Hepatocyte (in vitro differentiated cells): ENCODE results near the gene TMEM258. TPM values are rescaled to one million over a fixed set of nuclear protein-coding genes. Genes with fewer than 3 reads are reported as not detected.

Experiments
- DNase-seq: peaks from one replicate; pipeline ENCODE4 v3.0.0-alpha.2; 2016; ENCODE audit warnings: low spot score
- H2AFZ ChIP-seq: fragments of 200-600 bp; sonication (generic); 2 replicates; pipeline ENCODE4 v1.6.0; 2016; ENCODE audit warnings: antibody characterized with exemption, mild to moderate bottlenecking
- H3K27ac ChIP-seq: fragments of 200-600 bp; sonication (generic); 2 replicates; pipeline ENCODE4 v1.5.1; 2016; ENCODE audit warnings: mild to moderate bottlenecking
- H3K27me3 ChIP-seq: fragments of 200-600 bp; sonication (generic); 2 replicates; pipeline ENCODE4 v1.6.1; 2016
- H3K36me3 ChIP-seq: fragments of 200-600 bp; sonication (generic); replicated peaks from 2 replicates; pipeline ENCODE4 v1.5.1; 2016; ENCODE audit warnings: low read depth; ENCODE audit not compliant: insufficient read depth
- H3K4me1 ChIP-seq: fragments of 200-600 bp; sonication (generic); 2 replicates; pipeline ENCODE4 v1.5.1; 2016; ENCODE audit warnings: mild to moderate bottlenecking, moderate library complexity; ENCODE audit not compliant: insufficient read depth
- H3K4me2 ChIP-seq: fragments of 200-600 bp; sonication (generic); 2 replicates; pipeline ENCODE4 v1.6.0; 2016
- H3K4me3 ChIP-seq: fragments of 200-600 bp; sonication (generic); 2 replicates; pipeline ENCODE4 v1.5.1; 2016; ENCODE audit warnings: mild to moderate bottlenecking
- H3K79me2 ChIP-seq: fragments of 200-600 bp; sonication (generic); 2 replicates; pipeline ENCODE4 v1.6.0; 2017; ENCODE audit warnings: mild to moderate bottlenecking
- H3K9me2 ChIP-seq: fragments of 200-600 bp; sonication (generic); replicated peaks from 2 replicates; pipeline ENCODE4 v1.6.0; 2017; ENCODE audit warnings: mild to moderate bottlenecking; ENCODE audit not compliant: insufficient read depth
- H3K9me3 ChIP-seq: fragments of 200-600 bp; sonication (generic); 2 replicates; pipeline ENCODE4 v1.5.1; 2016; ENCODE audit warnings: low read depth, mild to moderate bottlenecking
- H4K20me1 ChIP-seq: fragments of 200-600 bp; sonication (generic); 2 replicates; pipeline ENCODE4 v1.6.0; 2016; ENCODE audit warnings: mild to moderate bottlenecking; ENCODE audit not compliant: insufficient read depth, poor library complexity, severe bottlenecking
- EZH2 ChIP-seq: fragments of 200-600 bp; sonication (generic); IDR thresholded peaks from 2 replicates; pipeline ENCODE4 v1.6.1; 2016; ENCODE audit warnings: antibody characterized with exemption, mild to moderate bottlenecking, borderline replicate concordance
- EZH2phosphoT487 ChIP-seq: fragments of 200-600 bp; sonication (generic); IDR thresholded peaks from one replicate; pipeline ENCODE4 v1.6.1; 2018; ENCODE audit warnings: antibody characterized with exemption, mild to moderate bottlenecking, low read depth, moderate library complexity; ENCODE audit not compliant: unreplicated experiment, severe bottlenecking
- WGBS: methylation state at CpG from one replicate; pipeline ENCODE4 v1.1.6; 2016; ENCODE audit warnings: low lambda C conversion rate; ENCODE audit errors: missing lambda C conversion rate; 5-methylcytosine and 5-hydroxymethylcytosine counted together
- polyA plus RNA-seq: library from polyadenylated mRNA; unstranded; fragments of >200 nt; fragmentation: Nextera tagmentation; extraction: Ambion mirVana; gene quantifications from 2 replicates; pipeline ENCODE4 v1.2.1, GENCODE V29; 2016
- total RNA-seq: library from RNA; depleted of rRNA; stranded (reverse); fragments of >200 nt; gene quantifications from 2 replicates; pipeline ENCODE4 v1.2.3, GENCODE V29; 2014
- TF ChIP-seq, protein P1 (sequence below): fragments of 200-600 bp; sonication (generic); IDR thresholded peaks from 2 replicates; pipeline ENCODE4 v1.5.1; 2016; ENCODE audit warnings: antibody characterized with exemption, mild to moderate bottlenecking; ENCODE audit not compliant: poor library complexity

TMEM258 gene
- total and polyA plus RNA-seq, 2 experiments from 2014 or later, result 64.7 to 253 TPM

DNA sequence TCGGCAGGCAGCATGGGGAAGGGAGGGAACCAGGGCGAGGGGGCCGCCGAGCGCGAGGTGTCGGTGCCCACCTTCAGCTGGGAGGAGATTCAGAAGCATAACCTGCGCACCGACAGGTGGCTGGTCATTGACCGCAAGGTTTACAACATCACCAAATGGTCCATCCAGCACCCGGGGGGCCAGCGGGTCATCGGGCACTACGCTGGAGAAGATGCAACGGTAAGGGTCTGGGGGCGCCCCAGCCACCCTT, 35.9 kb upstream of the TMEM258 start:
- peaks cover 29% of the 10 kb centered on the region for H4K20me1 ChIP-seq
- peaks cover 50% of the 10 kb centered on the region for H3K79me2 ChIP-seq
- H3K27ac ChIP-seq, result peak overlapping the region; percentile 98
- H3K9me3 ChIP-seq, result no peaks in the 10 kb centered on the region
- peak overlapping the region; percentile 95 for H3K4me3 ChIP-seq
- no peaks in the 10 kb centered on the region for H3K27me3 ChIP-seq
- WGBS, result 0% methylated on average over 9 of the region's 16 CpGs
- no peak for TF ChIP-seq EZH2
- TF ChIP-seq, protein P1, sequence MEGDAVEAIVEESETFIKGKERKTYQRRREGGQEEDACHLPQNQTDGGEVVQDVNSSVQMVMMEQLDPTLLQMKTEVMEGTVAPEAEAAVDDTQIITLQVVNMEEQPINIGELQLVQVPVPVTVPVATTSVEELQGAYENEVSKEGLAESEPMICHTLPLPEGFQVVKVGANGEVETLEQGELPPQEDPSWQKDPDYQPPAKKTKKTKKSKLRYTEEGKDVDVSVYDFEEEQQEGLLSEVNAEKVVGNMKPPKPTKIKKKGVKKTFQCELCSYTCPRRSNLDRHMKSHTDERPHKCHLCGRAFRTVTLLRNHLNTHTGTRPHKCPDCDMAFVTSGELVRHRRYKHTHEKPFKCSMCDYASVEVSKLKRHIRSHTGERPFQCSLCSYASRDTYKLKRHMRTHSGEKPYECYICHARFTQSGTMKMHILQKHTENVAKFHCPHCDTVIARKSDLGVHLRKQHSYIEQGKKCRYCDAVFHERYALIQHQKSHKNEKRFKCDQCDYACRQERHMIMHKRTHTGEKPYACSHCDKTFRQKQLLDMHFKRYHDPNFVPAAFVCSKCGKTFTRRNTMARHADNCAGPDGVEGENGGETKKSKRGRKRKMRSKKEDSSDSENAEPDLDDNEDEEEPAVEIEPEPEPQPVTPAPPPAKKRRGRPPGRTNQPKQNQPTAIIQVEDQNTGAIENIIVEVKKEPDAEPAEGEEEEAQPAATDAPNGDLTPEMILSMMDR, result no peak
- no peak for TF ChIP-seq EZH2phosphoT487
- no peak for DNase-seq
- no peaks in the 10 kb centered on the region for H3K9me2 ChIP-seq
- H3K4me1 ChIP-seq, result peaks cover 26% of the 10 kb centered on the region
- peak overlapping the region; percentile 93 for H3K4me2 ChIP-seq
- H3K36me3 ChIP-seq, result no peaks in the 10 kb centered on the region
- H2AFZ ChIP-seq, result peak overlapping the region; percentile 60

- H3K9me2 ChIP-seq, result no peaks in the 10 kb centered on the region
- H3K27ac ChIP-seq, result peak within 1 kb of the TSS; percentile 98
- peaks cover 45% of the 10 kb centered on the region for H3K79me2 ChIP-seq
- no peaks in the 10 kb centered on the region for H3K36me3 ChIP-seq
- TF ChIP-seq, protein P1, result peak; percentile 12
- TF ChIP-seq EZH2phosphoT487, result no peak
- no peaks in the 10 kb centered on the region for H3K9me3 ChIP-seq
- H3K4me3 ChIP-seq, result peak within 1 kb of the TSS; percentile 95
- peak within 1 kb of the TSS; percentile 93 for H3K4me2 ChIP-seq
- peak within 1 kb of the TSS; percentile 60 for H2AFZ ChIP-seq
- peaks cover 26% of the 10 kb centered on the region for H3K4me1 ChIP-seq
- peak; percentile 96 for DNase-seq
- WGBS, result 0% methylated on average over 33 of the region's 83 CpGs
- peaks cover 26% of the 10 kb centered on the region for H4K20me1 ChIP-seq
- H3K27me3 ChIP-seq, result no peaks in the 10 kb centered on the region
Observed at GRCh38 chr11:61827571-61828378, 35.4 kb upstream of the TMEM258 start, which contains the start of gene FADS2. Gene FADS2, plus strand, starts transcription at chr11:61828300. Its CDS starts 91 bp downstream, at chr11:61828391.

DNA sequence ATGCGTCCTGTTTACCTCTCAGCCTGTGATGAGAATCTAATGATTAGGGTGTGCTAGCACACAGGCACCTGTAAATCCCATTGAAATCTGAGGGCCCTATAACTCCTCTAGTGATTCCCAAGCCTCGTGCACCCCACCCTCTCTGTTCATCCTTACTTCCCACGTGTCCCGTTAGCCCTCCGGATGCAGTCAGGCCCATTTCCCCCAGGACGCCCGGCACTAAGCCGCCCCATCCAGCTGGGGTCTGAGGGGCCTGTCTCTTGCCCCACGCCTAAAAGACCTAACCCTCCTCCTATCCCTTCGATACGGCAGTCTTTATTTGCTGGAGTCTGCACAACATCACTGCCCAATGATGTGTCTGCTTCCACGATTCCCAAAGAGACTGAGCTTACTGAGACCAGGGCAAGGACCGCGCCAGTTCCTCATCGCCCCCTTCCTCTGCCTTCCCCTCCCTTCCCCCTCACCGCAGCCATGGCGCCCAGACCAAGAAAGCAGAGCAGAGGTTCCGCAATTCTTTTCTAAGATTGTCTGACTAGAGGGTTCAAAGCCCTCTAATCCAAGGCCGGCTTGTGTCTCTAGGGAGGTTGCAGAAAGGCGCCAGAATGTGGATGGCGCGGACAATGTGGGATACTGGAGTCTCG, 34.7 kb upstream of the TMEM258 start:
- H3K4me3 ChIP-seq, result peak overlapping the region; percentile 95
- 13% methylated on average over 23 of the region's 23 CpGs for WGBS

More for the DNA sequence above, 34.7 kb upstream of the TMEM258 start:
- H3K9me2 ChIP-seq, result no peaks in the 10 kb centered on the region
- H3K79me2 ChIP-seq, result peaks cover 38% of the 10 kb centered on the region
- no peaks in the 10 kb centered on the region for H3K36me3 ChIP-seq
- peaks cover 26% of the 10 kb centered on the region for H4K20me1 ChIP-seq
- peaks cover 26% of the 10 kb centered on the region for H3K4me1 ChIP-seq
- peak overlapping the region; percentile 93 for H3K4me2 ChIP-seq
- no peak for DNase-seq
- no peaks in the 10 kb centered on the region for H3K9me3 ChIP-seq
- peak overlapping the region; percentile 98 for H3K27ac ChIP-seq
- no peaks in the 10 kb centered on the region for H3K27me3 ChIP-seq
- H2AFZ ChIP-seq, result peak overlapping the region; percentile 44
- TF ChIP-seq, protein P1, result no peak
- TF ChIP-seq EZH2, result no peak
- TF ChIP-seq EZH2phosphoT487, result no peak
